ENCODE results near the gene SLC27A2.

SLC27A2 gene

GRCh38 chr15:50190723-50191122 is 8.7 kb downstream of the SLC27A2 start:
- no peak for DNase-seq (ENCODE audit: low read depth)

- DNase-seq (ENCODE audit: low read depth): no peak
Observed at GRCh38 chr15:50192164-50192563, 10.2 kb downstream of the SLC27A2 start.

- no peak for DNase-seq (ENCODE audit: low read depth)
Observed at GRCh38 chr15:50192926-50193620, 11.1 kb downstream of the SLC27A2 start.

GRCh38 chr15:50202003-50202402 is 20.0 kb downstream of the SLC27A2 start:
- DNase-seq (ENCODE audit: low read depth): no peak

GRCh38 chr15:50206020-50206419 is 24.0 kb downstream of the SLC27A2 start:
- no peak for DNase-seq (ENCODE audit: low read depth)

- no peak for DNase-seq (ENCODE audit: low read depth)
Observed at GRCh38 chr15:50209809-50210208, 27.8 kb downstream of the SLC27A2 start.

- DNase-seq (ENCODE audit: low read depth): no peak
Observed at GRCh38 chr15:50210462-50211157, 28.6 kb downstream of the SLC27A2 start.

GRCh38 chr15:50218291-50218690 is 36.3 kb downstream of the SLC27A2 start:
- DNase-seq (ENCODE audit: low read depth): no peak

- no peak for DNase-seq (ENCODE audit: low read depth)
Observed at GRCh38 chr15:50218691-50219090, 36.7 kb downstream of the SLC27A2 start.

- peak; percentile 39 for DNase-seq (ENCODE audit: low read depth)
Observed at GRCh38 chr15:50219820-50220219, 37.8 kb downstream of the SLC27A2 start.

GRCh38 chr15:50222181-50222580 is 40.2 kb downstream of the SLC27A2 start:
- no peak for DNase-seq (ENCODE audit: low read depth)

- DNase-seq (ENCODE audit: low read depth): peak; percentile 46
Observed at GRCh38 chr15:50224606-50225005, 42.6 kb downstream of the SLC27A2 start.

GRCh38 chr15:50225057-50225456 is 43.1 kb downstream of the SLC27A2 start:
- no peak for DNase-seq (ENCODE audit: low read depth)

GRCh38 chr15:50225938-50226337 is 43.9 kb downstream of the SLC27A2 start:
- DNase-seq (ENCODE audit: low read depth): no peak

- DNase-seq (ENCODE audit: low read depth): peak; percentile 94
Observed at GRCh38 chr15:50227076-50227475, 45.1 kb downstream of the SLC27A2 start.

- no peak for DNase-seq (ENCODE audit: low read depth)
Observed at GRCh38 chr15:50228866-50229265, 46.9 kb downstream of the SLC27A2 start.

- no peak for DNase-seq (ENCODE audit: low read depth)
Observed at GRCh38 chr15:50229336-50229735, 47.3 kb downstream of the SLC27A2 start.

- no peak for DNase-seq (ENCODE audit: low read depth)
Observed at GRCh38 chr15:50231761-50232160, 49.8 kb downstream of the SLC27A2 start.

- DNase-seq (ENCODE audit: low read depth): no peak
Observed at GRCh38 chr15:50232791-50233190, 50.8 kb downstream of the SLC27A2 start.

GRCh38 chr15:50233192-50233736 is 51.3 kb downstream of the SLC27A2 start:
- DNase-seq (ENCODE audit: low read depth): no peak

GRCh38 chr15:50234764-50235163 is 52.8 kb downstream of the SLC27A2 start:
- DNase-seq (ENCODE audit: low read depth): no peak

- DNase-seq (ENCODE audit: low read depth): peak; percentile 36
Observed at GRCh38 chr15:50235794-50236193, 53.8 kb downstream of the SLC27A2 start.

- no peak for DNase-seq (ENCODE audit: low read depth)
Observed at GRCh38 chr15:50236433-50236832, 54.4 kb downstream of the SLC27A2 start.
